Stimulated activated naive CD8-positive, alpha-beta T cell treated with anti-CD3 and anti-CD28 coated beads, Interleukin-15, Interleukin-2, amounts not matched to agents 100 ng/mL and 50 ng/mL, for 24 hours (primary cell): ENCODE data around the gene WFS1.
A peak's percentile ranks its signal among the peaks of the same experiment; 100 is the strongest.

Experiments used
- H3K27ac Mint-ChIP-seq: one replicate; pipeline ENCODE4 v1.8.0; 2021; ENCODE audit warnings: mild to moderate bottlenecking, mixed read lengths
- H3K27me3 Mint-ChIP-seq: one replicate; pipeline ENCODE4 v1.8.0; 2021; ENCODE audit warnings: mixed read lengths
- H3K36me3 Mint-ChIP-seq: one replicate; pipeline ENCODE4 v1.8.0; 2021; ENCODE audit warnings: low read depth, mixed read lengths
- H3K4me1 Mint-ChIP-seq: one replicate; pipeline ENCODE4 v1.8.0; 2021; ENCODE audit warnings: low read depth, mixed read lengths
- H3K4me3 Mint-ChIP-seq: one replicate; pipeline ENCODE4 v1.8.0; 2021; ENCODE audit warnings: mild to moderate bottlenecking, mixed read lengths
- H3K9me3 Mint-ChIP-seq: one replicate; pipeline ENCODE4 v1.8.0; 2021; ENCODE audit warnings: mixed read lengths

WFS1 gene

DNA sequence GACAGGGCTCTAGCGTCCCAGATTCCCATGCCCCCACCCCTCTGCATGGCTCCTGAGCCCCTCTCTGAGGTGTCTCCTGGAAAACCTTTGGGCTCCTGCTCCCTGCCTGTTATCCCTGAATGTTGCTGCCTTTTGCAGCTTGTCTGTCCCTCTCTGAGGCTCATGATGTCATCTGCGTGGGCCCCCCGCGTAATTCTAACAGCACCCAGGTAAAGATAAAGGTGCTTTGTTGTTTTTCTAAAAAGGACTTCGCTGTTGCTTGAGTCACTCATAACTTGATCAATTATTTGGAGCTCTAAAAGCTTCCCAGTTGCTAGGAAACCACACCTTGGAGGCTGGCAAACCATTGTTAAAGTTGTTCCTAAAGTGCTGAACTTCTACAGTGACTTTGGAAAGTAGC is 36.6 kb downstream of the WFS1 start:
- H3K4me1 Mint-ChIP-seq: peaks cover 13% of the 10 kb centered on the region
- H3K27ac Mint-ChIP-seq: no peak overlapping the region
- H3K36me3 Mint-ChIP-seq: peaks cover 14% of the 10 kb centered on the region
- H3K27me3 Mint-ChIP-seq: peaks cover 35% of the 10 kb centered on the region
- no peak overlapping the region for H3K4me3 Mint-ChIP-seq
- H3K9me3 Mint-ChIP-seq: no peaks in the 10 kb centered on the region

DNA sequence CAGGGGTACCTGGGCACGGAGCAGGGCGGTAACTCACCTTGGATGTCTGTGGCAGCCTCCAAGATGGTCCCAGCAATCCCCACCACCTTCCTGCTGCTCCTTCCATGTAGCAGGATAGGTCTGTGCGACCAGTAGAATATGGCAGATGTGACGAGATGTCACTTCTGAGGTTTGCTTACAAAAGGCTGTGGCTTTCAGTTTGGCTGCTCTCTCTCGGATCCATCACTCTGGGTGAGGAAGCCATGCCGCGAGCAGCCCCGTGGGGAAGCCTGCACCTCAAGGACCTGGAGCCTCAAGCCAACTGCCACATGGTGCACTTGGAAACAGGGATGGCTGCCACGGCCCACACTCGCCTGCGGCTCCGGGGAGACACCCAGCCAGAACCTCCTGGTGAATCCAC is 37.6 kb downstream of the WFS1 start:
- H3K27me3 Mint-ChIP-seq: peaks cover 39% of the 10 kb centered on the region
- H3K9me3 Mint-ChIP-seq: no peaks in the 10 kb centered on the region
- H3K27ac Mint-ChIP-seq: no peak overlapping the region
- no peak overlapping the region for H3K4me3 Mint-ChIP-seq
- H3K36me3 Mint-ChIP-seq: peaks cover 10% of the 10 kb centered on the region
- peaks cover 13% of the 10 kb centered on the region for H3K4me1 Mint-ChIP-seq

DNA sequence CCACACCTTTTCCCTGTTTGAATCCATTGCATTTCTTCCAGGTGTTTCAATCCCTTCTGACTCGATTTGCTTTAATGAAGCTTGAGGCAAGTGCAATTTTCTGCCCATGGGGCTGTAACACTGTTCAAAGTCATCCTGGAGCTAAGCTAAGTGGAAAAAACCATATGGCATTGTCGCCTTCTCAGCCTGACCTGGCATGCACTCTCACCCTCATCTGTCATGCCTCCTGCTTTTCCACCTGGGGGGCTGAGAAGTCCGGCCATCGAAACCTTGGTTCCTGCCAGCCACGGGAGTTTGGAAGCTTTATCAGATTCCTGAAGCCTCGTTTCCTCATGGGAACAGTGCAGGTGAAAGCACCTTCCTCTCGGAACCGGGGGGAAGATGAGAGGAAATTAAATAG is 38.2 kb downstream of the WFS1 start:
- Mint-ChIP-seq H3K27ac (no peak overlapping the region), H3K36me3 (peaks cover 5% of the 10 kb centered on the region), H3K4me1 (peaks cover 13% of the 10 kb centered on the region), H3K4me3 (no peak overlapping the region), H3K9me3 (no peaks in the 10 kb centered on the region), H3K27me3 (peaks cover 39% of the 10 kb centered on the region)

DNA sequence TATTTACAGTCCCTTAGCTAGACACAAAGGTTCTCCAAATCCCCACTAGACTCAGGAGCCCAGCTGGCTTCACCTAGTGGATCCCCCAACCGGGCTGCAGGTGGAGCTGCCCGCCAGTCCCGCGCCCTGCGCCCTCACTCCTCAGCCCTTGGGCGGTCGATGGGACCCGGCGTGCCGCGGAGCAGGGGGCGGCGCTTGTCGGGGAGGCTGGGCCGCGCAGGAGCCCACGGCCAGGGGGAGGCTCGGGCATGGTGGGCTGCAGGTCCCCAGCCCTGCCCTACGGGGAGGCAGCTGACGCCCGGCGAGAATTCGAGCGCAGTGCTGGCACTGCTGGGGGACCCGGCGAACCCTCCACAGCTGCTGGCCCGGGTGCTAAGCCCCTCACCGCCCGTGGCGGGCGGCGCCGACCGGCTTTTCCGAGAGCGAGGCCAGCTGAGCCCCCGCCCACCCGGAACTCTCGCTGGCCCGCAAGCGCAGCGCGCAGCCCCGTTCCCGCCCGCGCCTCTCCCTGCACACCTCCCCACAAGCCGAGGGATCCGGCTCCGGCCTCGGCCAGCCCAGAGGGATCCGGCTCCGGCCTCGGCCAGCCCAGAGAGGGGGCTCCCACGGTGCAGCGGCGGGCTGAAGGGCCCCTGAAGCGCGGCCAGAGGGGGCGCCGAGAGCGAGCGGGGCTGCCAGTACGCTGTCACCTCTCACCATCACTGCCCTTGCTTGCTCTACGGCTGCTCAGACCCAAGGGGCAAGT is 39.4 kb downstream of the WFS1 start:
- Mint-ChIP-seq H3K4me3 (peak overlapping the region; percentile 47), H3K27me3 (peaks cover 43% of the 10 kb centered on the region), H3K27ac (no peak overlapping the region), H3K9me3 (no peaks in the 10 kb centered on the region), H3K36me3 (peaks cover 5% of the 10 kb centered on the region), H3K4me1 (peaks cover 13% of the 10 kb centered on the region)

DNA sequence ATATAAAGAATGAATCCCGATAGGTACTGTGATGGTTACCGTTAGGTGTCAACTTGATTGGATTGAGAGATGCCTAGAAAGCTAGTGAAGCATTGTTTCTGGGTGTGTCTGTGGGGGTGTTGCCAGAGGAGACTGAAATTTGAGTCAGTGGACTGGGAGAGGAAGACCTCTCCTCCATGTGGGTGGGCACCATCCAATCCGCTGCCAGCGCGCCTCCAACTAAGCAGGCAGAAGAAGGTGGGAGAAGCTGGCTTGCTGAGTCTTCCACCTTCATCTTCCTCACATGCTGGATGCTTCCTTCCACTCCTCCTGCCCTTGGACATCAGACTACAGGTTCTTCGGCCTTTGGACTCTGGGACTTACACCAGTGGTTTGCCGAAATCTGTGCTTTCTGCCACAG is 40.1 kb downstream of the WFS1 start:
- Mint-ChIP-seq H3K4me3 (peak overlapping the region; percentile 47), H3K4me1 (peaks cover 13% of the 10 kb centered on the region), H3K9me3 (no peaks in the 10 kb centered on the region), H3K27me3 (peaks cover 43% of the 10 kb centered on the region), H3K27ac (no peak overlapping the region), H3K36me3 (peaks cover 5% of the 10 kb centered on the region)

DNA sequence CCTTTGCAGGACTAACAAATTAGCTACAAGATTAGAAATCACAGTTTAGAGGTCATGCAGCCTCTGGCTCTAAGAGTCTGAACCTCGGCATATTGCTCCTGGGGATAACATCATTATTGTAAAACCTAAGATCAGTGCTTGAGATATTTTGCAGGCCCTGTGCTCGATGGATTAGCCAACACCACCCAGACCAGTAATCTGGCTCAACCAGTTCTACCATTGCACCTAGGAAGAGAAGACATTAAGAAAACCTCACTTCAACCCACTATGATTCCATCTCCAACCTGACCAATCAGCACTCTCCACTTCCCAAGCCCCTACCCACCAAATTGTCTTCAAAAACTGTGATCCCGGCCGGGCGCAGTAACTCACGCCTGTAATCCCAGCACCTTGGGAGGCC is 43.6 kb downstream of the WFS1 start:
- Mint-ChIP-seq H3K27me3 (peaks cover 47% of the 10 kb centered on the region), H3K4me1 (peaks cover 13% of the 10 kb centered on the region), H3K36me3 (peaks cover 4% of the 10 kb centered on the region), H3K4me3 (no peak overlapping the region), H3K9me3 (no peaks in the 10 kb centered on the region), H3K27ac (no peak overlapping the region)

DNA sequence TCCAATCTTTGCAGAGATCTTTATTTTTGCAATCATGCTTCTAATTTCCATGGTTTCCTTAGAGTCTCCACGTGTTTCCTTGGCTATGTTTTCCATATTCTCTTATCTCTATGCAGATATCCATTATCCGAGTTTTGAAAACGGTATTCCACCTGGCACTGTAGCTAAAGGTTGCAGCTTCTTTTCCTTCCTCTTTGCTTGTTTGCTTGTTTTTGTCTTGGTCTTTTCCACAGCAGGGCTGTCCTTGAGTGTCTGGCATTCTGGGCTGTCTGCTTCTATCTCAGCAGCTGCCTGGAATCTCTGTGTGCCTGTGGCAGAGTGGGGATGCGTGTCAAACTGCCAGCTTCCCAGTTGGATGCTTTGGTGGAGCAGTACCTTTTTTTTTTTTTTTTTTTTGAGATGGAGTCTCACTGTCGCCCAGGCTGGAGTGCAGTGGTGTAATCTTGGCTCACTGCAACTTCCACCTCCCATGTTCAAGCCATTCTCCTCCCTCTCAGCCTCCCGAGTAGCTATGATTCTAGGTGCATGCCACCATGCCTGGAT is 46.9 kb downstream of the WFS1 start:
- H3K9me3 Mint-ChIP-seq: no peaks in the 10 kb centered on the region
- H3K36me3 Mint-ChIP-seq: no peaks in the 10 kb centered on the region

DNA sequence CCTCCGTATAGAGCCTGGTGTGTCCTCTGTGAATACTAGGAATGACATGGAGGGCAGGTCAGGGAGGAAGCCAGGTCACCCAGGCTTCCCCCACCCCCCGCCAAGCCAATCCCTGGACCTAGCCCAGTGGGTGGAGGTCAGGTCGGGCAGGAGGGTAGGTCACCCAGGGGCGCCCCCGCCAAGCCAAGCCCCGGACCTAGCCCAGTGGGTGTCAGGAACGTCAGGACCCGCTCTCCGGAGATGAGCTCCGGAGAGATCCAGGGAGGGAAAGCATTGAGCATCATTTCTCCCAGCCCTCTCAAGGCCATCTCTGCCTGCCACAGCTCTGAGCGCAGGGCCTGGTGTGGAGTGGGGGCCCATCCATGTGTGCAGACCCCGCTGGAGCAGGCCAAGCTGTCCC is 48.6 kb downstream of the WFS1 start:
- Mint-ChIP-seq H3K36me3 (no peaks in the 10 kb centered on the region), H3K27ac (no peak overlapping the region), H3K4me3 (no peak overlapping the region), H3K4me1 (no peaks in the 10 kb centered on the region), H3K27me3 (peaks cover 36% of the 10 kb centered on the region), H3K9me3 (no peaks in the 10 kb centered on the region)

More for the DNA sequence above, 46.9 kb downstream of the WFS1 start:
- Mint-ChIP-seq H3K4me1 (no peaks in the 10 kb centered on the region), H3K27ac (no peak overlapping the region), H3K27me3 (peaks cover 29% of the 10 kb centered on the region), H3K4me3 (no peak overlapping the region)

DNA sequence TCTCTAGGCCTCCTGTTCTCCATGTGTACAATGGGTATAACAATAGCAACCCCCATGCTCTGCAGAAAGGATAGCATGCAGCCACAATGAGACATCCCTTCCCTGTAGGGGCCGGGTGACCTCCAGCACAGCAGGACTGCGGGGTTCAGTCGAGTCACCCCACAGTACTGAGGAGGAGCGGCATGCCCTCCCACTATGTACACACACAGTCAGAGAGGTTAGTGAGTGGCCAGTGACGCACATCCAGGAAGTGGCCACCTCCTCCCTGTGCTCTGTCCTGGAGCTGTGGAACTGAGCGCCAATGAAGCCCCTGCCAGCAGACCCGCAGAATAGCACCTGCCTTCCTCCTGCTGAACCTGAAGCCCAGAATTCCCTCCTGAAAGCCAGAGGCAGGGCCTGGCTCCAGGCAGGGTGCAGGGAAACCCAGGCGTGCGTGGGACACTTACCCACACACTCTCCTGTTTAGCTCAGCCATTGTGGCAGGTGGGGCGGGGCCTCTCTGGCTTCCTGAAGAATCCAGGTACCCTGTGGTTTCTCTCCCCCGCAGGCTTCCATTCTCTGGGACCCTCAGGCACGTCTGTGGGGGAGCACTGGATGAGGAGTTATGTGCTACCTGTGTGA is 50.0 kb downstream of the WFS1 start:
- no peaks in the 10 kb centered on the region for H3K4me1 Mint-ChIP-seq
- peaks cover 42% of the 10 kb centered on the region for H3K27me3 Mint-ChIP-seq
- H3K36me3 Mint-ChIP-seq: no peaks in the 10 kb centered on the region
- H3K9me3 Mint-ChIP-seq: no peaks in the 10 kb centered on the region
- no peak overlapping the region for H3K4me3 Mint-ChIP-seq
- H3K27ac Mint-ChIP-seq: no peak overlapping the region

DNA sequence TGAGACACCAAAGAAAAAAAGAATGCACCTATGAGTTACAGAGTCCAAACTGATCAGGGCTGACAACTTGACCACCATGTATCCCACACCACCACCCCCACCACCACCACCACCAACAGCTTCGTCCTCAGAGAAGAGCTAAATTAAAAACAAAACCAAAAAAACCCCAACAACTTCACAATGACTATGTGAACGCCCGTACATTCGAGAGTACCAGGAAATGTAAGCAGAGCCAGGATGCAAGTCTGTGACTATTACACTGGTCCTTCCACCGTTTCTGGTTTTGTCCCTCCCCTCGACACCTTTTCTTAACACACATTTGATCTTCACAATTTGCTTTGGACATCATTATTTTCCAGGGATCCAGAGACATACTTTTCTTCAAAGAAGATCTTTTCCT is 51.0 kb downstream of the WFS1 start:
- Mint-ChIP-seq H3K27ac (no peak overlapping the region), H3K36me3 (no peaks in the 10 kb centered on the region), H3K4me3 (no peak overlapping the region), H3K9me3 (no peaks in the 10 kb centered on the region), H3K4me1 (no peaks in the 10 kb centered on the region), H3K27me3 (peaks cover 44% of the 10 kb centered on the region)

DNA sequence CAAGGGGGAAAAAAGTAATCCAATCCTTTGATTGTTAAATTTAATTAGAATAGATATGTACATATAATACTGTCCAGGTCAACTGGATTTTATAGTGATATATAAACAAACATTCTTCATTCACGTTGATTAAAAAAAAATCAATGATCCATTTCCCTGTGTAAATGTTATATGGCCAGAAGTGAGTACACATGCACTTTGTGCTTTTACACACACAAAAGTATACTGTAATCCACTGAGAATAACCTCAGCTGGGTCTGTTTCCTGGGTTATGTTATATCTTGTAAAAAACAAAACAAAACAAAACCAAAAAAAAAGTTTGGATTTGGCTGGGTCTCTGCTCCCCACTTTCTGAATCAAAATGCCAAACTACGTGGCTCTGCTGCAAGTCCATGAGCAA is 51.7 kb downstream of the WFS1 start:
- peaks cover 47% of the 10 kb centered on the region for H3K27me3 Mint-ChIP-seq
- H3K36me3 Mint-ChIP-seq: no peaks in the 10 kb centered on the region
- no peak overlapping the region for H3K4me3 Mint-ChIP-seq
- no peak overlapping the region for H3K27ac Mint-ChIP-seq
- H3K4me1 Mint-ChIP-seq: no peaks in the 10 kb centered on the region
- H3K9me3 Mint-ChIP-seq: no peaks in the 10 kb centered on the region

DNA sequence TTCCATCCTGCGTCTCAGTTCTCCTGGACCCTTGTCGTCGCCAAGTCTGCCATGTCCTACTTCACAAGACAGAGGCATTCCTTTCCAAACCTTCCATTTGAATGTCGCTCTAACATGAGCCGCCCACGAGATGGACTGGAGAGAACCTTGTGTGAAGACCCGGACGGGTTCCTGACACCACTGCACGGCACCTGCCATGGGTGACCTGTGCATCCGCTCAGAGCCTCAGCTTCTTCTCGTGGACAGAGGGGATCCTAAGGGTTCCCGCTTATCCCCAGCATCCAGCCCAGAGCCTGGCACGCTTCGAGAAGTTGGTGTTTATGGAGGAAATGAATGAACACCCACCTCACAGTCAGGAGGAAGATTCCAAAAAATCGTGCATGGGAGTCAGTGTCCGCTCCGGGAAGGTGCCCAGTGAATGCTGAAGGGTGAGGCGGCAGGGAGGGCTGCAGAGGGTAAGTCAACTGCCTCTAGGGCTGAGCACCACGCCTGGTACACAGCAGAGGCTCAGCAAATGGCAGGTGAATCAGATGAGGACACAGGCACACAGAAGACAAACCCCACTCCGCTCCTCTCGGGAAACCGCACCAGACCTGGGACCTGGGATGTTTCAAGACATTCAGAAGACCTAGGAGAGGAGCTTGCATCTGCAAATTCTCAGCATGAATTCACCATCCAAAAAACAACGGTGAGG is 52.6 kb downstream of the WFS1 start:
- H3K4me3 Mint-ChIP-seq: no peak overlapping the region
- H3K27me3 Mint-ChIP-seq: peaks cover 44% of the 10 kb centered on the region
- no peak overlapping the region for H3K27ac Mint-ChIP-seq
- no peaks in the 10 kb centered on the region for H3K4me1 Mint-ChIP-seq
- no peaks in the 10 kb centered on the region for H3K36me3 Mint-ChIP-seq
- no peaks in the 10 kb centered on the region for H3K9me3 Mint-ChIP-seq

DNA sequence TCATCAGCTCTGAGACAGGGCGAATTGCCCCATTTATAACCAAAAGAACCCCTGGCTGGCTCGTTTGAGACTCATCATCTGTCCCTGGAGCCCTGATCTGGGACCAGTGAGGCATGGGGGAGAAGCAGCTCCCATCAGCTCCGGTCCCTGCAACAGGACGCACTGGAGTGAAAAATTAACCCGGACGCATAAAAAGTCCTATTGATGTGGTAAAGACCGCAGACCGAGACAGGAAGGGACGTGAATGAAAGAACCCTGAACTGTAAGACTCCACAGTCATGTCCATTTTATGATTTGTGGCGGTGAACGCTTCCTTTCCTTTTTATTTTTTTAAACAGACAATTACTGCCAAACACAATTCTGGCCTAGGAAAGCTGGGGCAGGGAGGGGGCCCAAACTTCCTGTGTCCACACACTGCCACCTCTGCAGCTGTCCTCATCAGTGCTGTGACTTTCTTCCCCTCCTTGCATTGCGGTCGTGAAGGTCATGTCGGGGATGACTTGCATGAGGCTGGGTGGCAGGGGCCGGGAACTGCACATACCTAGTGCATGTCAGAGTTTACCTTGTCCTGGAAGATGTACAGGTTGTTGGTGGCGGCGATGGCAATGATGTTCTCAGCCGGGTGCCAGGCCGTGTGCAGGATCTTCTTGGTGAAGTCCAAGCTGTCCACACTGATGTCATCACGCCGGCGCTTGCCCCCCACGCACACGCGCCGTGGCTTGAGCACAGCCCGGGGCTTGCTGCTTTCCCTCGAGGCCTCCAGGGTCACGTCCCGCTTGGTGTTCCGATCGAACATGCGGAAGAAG is 53.3 kb downstream of the WFS1 start:
- H3K27me3 Mint-ChIP-seq: peaks cover 38% of the 10 kb centered on the region
- H3K36me3 Mint-ChIP-seq: no peaks in the 10 kb centered on the region
- no peak overlapping the region for H3K4me3 Mint-ChIP-seq
- no peak overlapping the region for H3K27ac Mint-ChIP-seq
- no peaks in the 10 kb centered on the region for H3K9me3 Mint-ChIP-seq
- H3K4me1 Mint-ChIP-seq: no peaks in the 10 kb centered on the region

DNA sequence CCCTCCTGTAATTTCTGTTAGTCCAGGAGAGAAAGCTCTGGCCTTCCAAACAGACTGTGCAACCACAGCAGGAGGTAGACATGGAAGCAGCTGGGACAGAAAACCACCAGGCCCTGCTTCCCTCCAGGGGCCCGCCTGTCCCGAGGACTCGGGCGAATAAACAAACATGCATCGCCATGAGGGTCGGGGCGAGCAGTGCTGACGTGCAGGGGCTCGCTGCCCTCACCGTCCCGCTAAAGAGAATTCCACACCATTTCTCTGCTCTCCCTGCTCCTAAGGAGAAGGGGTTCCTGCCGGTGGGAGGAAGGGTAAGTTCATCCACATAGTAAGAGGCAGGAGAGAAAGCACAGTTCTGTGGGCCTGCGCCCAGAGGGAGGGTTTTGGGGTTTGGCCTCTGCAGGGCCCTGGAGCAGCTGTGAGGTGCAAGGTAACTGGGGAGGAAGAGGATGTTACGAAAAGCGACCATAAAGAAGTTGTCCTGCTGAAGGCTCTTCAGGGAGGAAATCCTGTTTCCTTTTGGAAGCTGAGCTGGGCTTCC is 54.9 kb downstream of the WFS1 start:
- H3K27me3 Mint-ChIP-seq: peaks cover 42% of the 10 kb centered on the region
- no peaks in the 10 kb centered on the region for H3K36me3 Mint-ChIP-seq
- no peak overlapping the region for H3K27ac Mint-ChIP-seq
- no peaks in the 10 kb centered on the region for H3K9me3 Mint-ChIP-seq
- H3K4me1 Mint-ChIP-seq: no peaks in the 10 kb centered on the region
- H3K4me3 Mint-ChIP-seq: no peak overlapping the region
